ENCODE results near the gene FBH1. TPM values are rescaled to one million over a fixed set of nuclear protein-coding genes. Genes with fewer than 3 reads are reported as not detected.

FBH1 gene
- total RNA-seq, 1 donor = 93.7 TPM

GRCh38 chr10:5895365-5895764, 5.3 kb downstream of the FBH1 start:
- no peak for DNase-seq (ENCODE audit: insufficient read length, low spot score, missing footprints)
- peaks cover 34% of the 10 kb centered on the region for H3K36me3 ChIP-seq (ENCODE audit: insufficient read depth, low read length)
- H3K9me3 ChIP-seq (ENCODE audit: low read depth, low read length) = no peaks in the 10 kb centered on the region
- no peak overlapping the region for H2AFZ ChIP-seq (ENCODE audit: low read length)
- H4K20me1 ChIP-seq (ENCODE audit: insufficient read depth, low read length) = peaks cover 35% of the 10 kb centered on the region
- H3K27ac ChIP-seq (ENCODE audit: low read depth, low read length) = no peak overlapping the region
- no peaks in the 10 kb centered on the region for H3K27me3 ChIP-seq (ENCODE audit: insufficient read depth, low read length)
- peaks cover 16% of the 10 kb centered on the region for H3K4me1 ChIP-seq (ENCODE audit: insufficient read depth, low read length)
- no peak overlapping the region for H3K4me3 ChIP-seq (ENCODE audit: insufficient read depth, low read length)
- TF ChIP-seq CTCF (IDR thresholded peaks at IDR 0.05; ENCODE audit: extremely low read depth, low read depth, low read length) = no peak
- peaks cover 97% of the 10 kb centered on the region for H3K79me2 ChIP-seq (ENCODE audit: insufficient read depth, low read length)
- H3K4me2 ChIP-seq (ENCODE audit: insufficient read depth, low read length) = no peak overlapping the region

GRCh38 chr10:5895804-5896203, 5.8 kb downstream of the FBH1 start:
- H3K27me3 ChIP-seq (ENCODE audit: insufficient read depth, low read length) = no peaks in the 10 kb centered on the region
- H3K4me2 ChIP-seq (ENCODE audit: insufficient read depth, low read length) = no peak overlapping the region
- H3K79me2 ChIP-seq (ENCODE audit: insufficient read depth, low read length) = peaks cover 97% of the 10 kb centered on the region
- no peak overlapping the region for H3K4me3 ChIP-seq (ENCODE audit: insufficient read depth, low read length)
- no peak for DNase-seq (ENCODE audit: insufficient read length, low spot score, missing footprints)
- no peaks in the 10 kb centered on the region for H3K9me3 ChIP-seq (ENCODE audit: low read depth, low read length)
- H3K36me3 ChIP-seq (ENCODE audit: insufficient read depth, low read length) = peaks cover 34% of the 10 kb centered on the region
- peaks cover 32% of the 10 kb centered on the region for H4K20me1 ChIP-seq (ENCODE audit: insufficient read depth, low read length)
- H3K27ac ChIP-seq (ENCODE audit: low read depth, low read length) = no peak overlapping the region
- H2AFZ ChIP-seq (ENCODE audit: low read length) = no peak overlapping the region
- peaks cover 14% of the 10 kb centered on the region for H3K4me1 ChIP-seq (ENCODE audit: insufficient read depth, low read length)
- TF ChIP-seq CTCF (IDR thresholded peaks at IDR 0.05; ENCODE audit: extremely low read depth, low read depth, low read length) = no peak

GRCh38 chr10:5896208-5897052, 6.4 kb downstream of the FBH1 start:
- no peak overlapping the region for H2AFZ ChIP-seq (ENCODE audit: low read length)
- TF ChIP-seq CTCF (IDR thresholded peaks at IDR 0.05; ENCODE audit: extremely low read depth, low read depth, low read length) = no peak
- H3K79me2 ChIP-seq (ENCODE audit: insufficient read depth, low read length) = peaks cover 91% of the 10 kb centered on the region
- peaks cover 8% of the 10 kb centered on the region for H3K4me1 ChIP-seq (ENCODE audit: insufficient read depth, low read length)
- no peak overlapping the region for H3K27ac ChIP-seq (ENCODE audit: low read depth, low read length)
- peaks cover 27% of the 10 kb centered on the region for H4K20me1 ChIP-seq (ENCODE audit: insufficient read depth, low read length)
- no peaks in the 10 kb centered on the region for H3K27me3 ChIP-seq (ENCODE audit: insufficient read depth, low read length)
- H3K9me3 ChIP-seq (ENCODE audit: low read depth, low read length) = no peaks in the 10 kb centered on the region
- H3K36me3 ChIP-seq (ENCODE audit: insufficient read depth, low read length) = peaks cover 34% of the 10 kb centered on the region
- DNase-seq (ENCODE audit: insufficient read length, low spot score, missing footprints) = no peak
- H3K4me2 ChIP-seq (ENCODE audit: insufficient read depth, low read length) = no peak overlapping the region
- H3K4me3 ChIP-seq (ENCODE audit: insufficient read depth, low read length) = no peak overlapping the region

GRCh38 chr10:5897053-5897340, 7.0 kb downstream of the FBH1 start:
- no peak for TF ChIP-seq CTCF (IDR thresholded peaks at IDR 0.05; ENCODE audit: extremely low read depth, low read depth, low read length)
- Histone ChIP-seq H3K4me2 (ENCODE audit: insufficient read depth, low read length) (no peak overlapping the region), H4K20me1 (ENCODE audit: insufficient read depth, low read length) (peaks cover 27% of the 10 kb centered on the region), H3K79me2 (ENCODE audit: insufficient read depth, low read length) (peaks cover 89% of the 10 kb centered on the region), H3K27ac (ENCODE audit: low read depth, low read length) (no peak overlapping the region), H3K4me1 (ENCODE audit: insufficient read depth, low read length) (peaks cover 4% of the 10 kb centered on the region), H3K4me3 (ENCODE audit: insufficient read depth, low read length) (no peak overlapping the region), H2AFZ (ENCODE audit: low read length) (no peak overlapping the region), H3K36me3 (ENCODE audit: insufficient read depth, low read length) (peaks cover 34% of the 10 kb centered on the region), H3K9me3 (ENCODE audit: low read depth, low read length) (no peaks in the 10 kb centered on the region), H3K27me3 (ENCODE audit: insufficient read depth, low read length) (no peaks in the 10 kb centered on the region)
- no peak for DNase-seq (ENCODE audit: insufficient read length, low spot score, missing footprints)

All from osteoblast (primary cell).